ENCODE results near the gene CDH13. TPM values are rescaled to one million over a fixed set of nuclear protein-coding genes. Genes with fewer than 3 reads are reported as not detected.

Gene CDH13
- total and polyA plus RNA-seq, 2 donors (not counting 3 experiments of a cell fraction or from before 2014, with no cell fraction given), result 96.6 to 124 TPM

DNA sequence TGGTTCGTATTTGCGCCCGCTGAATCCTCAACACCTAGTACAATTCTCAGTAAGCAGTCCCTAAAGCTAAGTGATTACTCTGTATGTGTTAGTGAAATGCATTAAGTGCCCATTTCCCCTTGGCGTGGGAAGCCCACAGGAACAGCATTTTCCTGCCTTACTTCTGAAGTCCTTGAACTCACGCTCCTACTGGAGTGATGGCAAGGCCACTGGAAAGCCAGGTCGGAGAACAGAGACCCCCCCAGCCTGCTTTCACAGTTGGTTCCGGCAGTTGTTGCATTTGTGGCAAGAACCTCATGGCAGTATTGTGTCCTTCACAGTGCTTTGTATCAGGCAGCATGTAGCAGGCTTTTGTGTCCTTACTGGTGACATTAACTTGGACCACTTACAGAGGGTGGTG is 340.7 kb downstream of the CDH13 start:
- H3K4me1 ChIP-seq (ENCODE audit: control insufficient read depth, extremely low read depth, insufficient read depth, low read length), result no peaks in the 10 kb centered on the region
- intact Hi-C loops (cut with micrococcal nuclease) (no loop called here), dilution Hi-C loops (cut with MboI; ENCODE audit: extremely low pct_ligation_motif_present, low sequenced_read_pairs) (no loop called here)
- H3K27ac ChIP-seq (ENCODE audit: insufficient read depth, low read depth, low read length), result no peak overlapping the region
- no peaks in the 10 kb centered on the region for H3K79me2 ChIP-seq (ENCODE audit: control insufficient read depth, insufficient read depth, low read length)
- H3K27me3 ChIP-seq (ENCODE audit: control insufficient read depth in 2 of 2, insufficient read depth in 2 of 2, low read length in 2 of 2), result no peaks in the 10 kb centered on the region
- FAIRE-seq (no peak), DNase-seq (ENCODE audit: low read depth, low spot score) (no peak)
- no peak overlapping the region for H3K4me3 ChIP-seq (replicated peaks in 1 of 3; ENCODE audit: insufficient read depth in 1 of 3, low read depth in 1 of 3, low read length in 3 of 3)
- CTCF ChIA-PET, result no interaction called here
- POLR2A ChIA-PET, result no interaction called here
- H3K36me3 ChIP-seq (ENCODE audit: control insufficient read depth in 2 of 2, extremely low read depth in 1 of 2, insufficient read depth in 2 of 2, low read length in 2 of 2), result no peaks in the 10 kb centered on the region
- no TSS peak for BruUV-seq (replicated peaks)
- no peaks in the 10 kb centered on the region for H3K9me3 ChIP-seq (replicated peaks; ENCODE audit: control insufficient read depth, insufficient read depth, low read length)
- TF ChIP-seq JUN (IDR thresholded peaks at IDR 0.05; ENCODE audit: borderline replicate concordance, insufficient read depth, insufficient read length, low read depth) (no peak), MYC (IDR thresholded peaks at IDR 0.05; ENCODE audit: low read depth, low read length) (no peak), POLR2A (IDR thresholded peaks at IDR 0.05; ENCODE audit: low read depth, low read length) (no peak), EZH2 (IDR thresholded peaks at IDR 0.05; ENCODE audit: borderline replicate concordance, low read depth, low read length, severe bottlenecking) (no peak), POLR2AphosphoS5 (IDR thresholded peaks at IDR 0.05; ENCODE audit: insufficient read depth, low read depth, low read length) (no peak), MAX (IDR thresholded peaks at IDR 0.05; ENCODE audit: insufficient read depth, insufficient read length) (no peak)
- H3K9ac ChIP-seq (replicated peaks; ENCODE audit: extremely low read depth, insufficient read depth, low read length), result no peak overlapping the region
- no peaks in the 10 kb centered on the region for H4K20me1 ChIP-seq (replicated peaks; ENCODE audit: control insufficient read depth, extremely low read depth, insufficient read depth, low read length)
- no peak overlapping the region for H3K4me2 ChIP-seq (ENCODE audit: insufficient read depth, low read length)
- no peak overlapping the region for H2AFZ ChIP-seq (ENCODE audit: low read depth, low read length)
- H3K9me1 ChIP-seq (replicated peaks; ENCODE audit: control insufficient read depth, extremely low read depth, insufficient read depth, low read length), result no peaks in the 10 kb centered on the region

DNA sequence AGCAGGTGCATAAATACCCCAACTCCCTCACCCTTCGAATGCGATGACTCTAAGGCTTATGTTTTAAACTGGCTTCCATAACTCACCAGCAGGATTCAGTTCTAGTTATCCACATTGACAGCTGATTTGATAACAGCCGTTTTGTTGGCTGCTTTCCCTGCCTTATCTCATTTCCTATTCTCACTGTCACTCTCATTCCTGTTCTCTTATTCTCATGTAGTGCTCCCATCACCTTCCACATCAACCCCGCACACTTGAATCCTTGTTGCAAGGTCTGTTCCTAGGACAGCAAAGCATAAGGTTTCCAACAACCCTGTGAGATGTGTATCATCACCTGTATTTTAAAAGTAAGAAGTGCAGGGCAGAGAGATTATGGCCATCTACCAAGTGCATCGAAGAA is 344.4 kb downstream of the CDH13 start:
- no peaks in the 10 kb centered on the region for H3K27me3 ChIP-seq (ENCODE audit: control insufficient read depth in 2 of 2, insufficient read depth in 2 of 2, low read length in 2 of 2)
- no peak overlapping the region for H3K27ac ChIP-seq (ENCODE audit: insufficient read depth, low read depth, low read length)
- ChIA-PET CTCF (no interaction called here), POLR2A (no interaction called here)
- dilution Hi-C loops (cut with MboI; ENCODE audit: extremely low pct_ligation_motif_present, low sequenced_read_pairs) (no loop called here), intact Hi-C loops (cut with micrococcal nuclease) (no loop called here)
- H3K4me1 ChIP-seq (ENCODE audit: control insufficient read depth, extremely low read depth, insufficient read depth, low read length), result no peaks in the 10 kb centered on the region
- H4K20me1 ChIP-seq (replicated peaks; ENCODE audit: control insufficient read depth, extremely low read depth, insufficient read depth, low read length), result no peaks in the 10 kb centered on the region
- no peak overlapping the region for H2AFZ ChIP-seq (ENCODE audit: low read depth, low read length)
- DNase-seq (ENCODE audit: low read depth, low spot score) (no peak), FAIRE-seq (no peak)
- TF ChIP-seq POLR2AphosphoS5 (IDR thresholded peaks at IDR 0.05; ENCODE audit: insufficient read depth, low read depth, low read length), result no peak
- TF ChIP-seq, protein P1, sequence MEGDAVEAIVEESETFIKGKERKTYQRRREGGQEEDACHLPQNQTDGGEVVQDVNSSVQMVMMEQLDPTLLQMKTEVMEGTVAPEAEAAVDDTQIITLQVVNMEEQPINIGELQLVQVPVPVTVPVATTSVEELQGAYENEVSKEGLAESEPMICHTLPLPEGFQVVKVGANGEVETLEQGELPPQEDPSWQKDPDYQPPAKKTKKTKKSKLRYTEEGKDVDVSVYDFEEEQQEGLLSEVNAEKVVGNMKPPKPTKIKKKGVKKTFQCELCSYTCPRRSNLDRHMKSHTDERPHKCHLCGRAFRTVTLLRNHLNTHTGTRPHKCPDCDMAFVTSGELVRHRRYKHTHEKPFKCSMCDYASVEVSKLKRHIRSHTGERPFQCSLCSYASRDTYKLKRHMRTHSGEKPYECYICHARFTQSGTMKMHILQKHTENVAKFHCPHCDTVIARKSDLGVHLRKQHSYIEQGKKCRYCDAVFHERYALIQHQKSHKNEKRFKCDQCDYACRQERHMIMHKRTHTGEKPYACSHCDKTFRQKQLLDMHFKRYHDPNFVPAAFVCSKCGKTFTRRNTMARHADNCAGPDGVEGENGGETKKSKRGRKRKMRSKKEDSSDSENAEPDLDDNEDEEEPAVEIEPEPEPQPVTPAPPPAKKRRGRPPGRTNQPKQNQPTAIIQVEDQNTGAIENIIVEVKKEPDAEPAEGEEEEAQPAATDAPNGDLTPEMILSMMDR (IDR thresholded peaks at IDR 0.05; ENCODE audit: extremely low read depth in 1 of 2, insufficient read depth in 1 of 2, low read depth in 1 of 2, low read length in 2 of 2), result no peak
- no peak for TF ChIP-seq EZH2 (IDR thresholded peaks at IDR 0.05; ENCODE audit: borderline replicate concordance, low read depth, low read length, severe bottlenecking)
- TF ChIP-seq FOS (IDR thresholded peaks at IDR 0.05; ENCODE audit: borderline replicate concordance, insufficient read depth, low read length), result no peak
- TF ChIP-seq MAX (IDR thresholded peaks at IDR 0.05; ENCODE audit: insufficient read depth, insufficient read length), result no peak
- TF ChIP-seq POLR2A (IDR thresholded peaks at IDR 0.05; ENCODE audit: low read depth, low read length), result no peak
- TF ChIP-seq GATA2 (IDR thresholded peaks at IDR 0.05; ENCODE audit: insufficient read depth, insufficient read length, low read depth, low read length), result no peak
- TF ChIP-seq MYC (IDR thresholded peaks at IDR 0.05; ENCODE audit: low read depth, low read length), result no peak
- TF ChIP-seq JUN (IDR thresholded peaks at IDR 0.05; ENCODE audit: borderline replicate concordance, insufficient read depth, insufficient read length, low read depth), result no peak
- H3K4me2 ChIP-seq (ENCODE audit: insufficient read depth, low read length), result no peak overlapping the region
- no peak overlapping the region for H3K9ac ChIP-seq (replicated peaks; ENCODE audit: extremely low read depth, insufficient read depth, low read length)
- no peaks in the 10 kb centered on the region for H3K9me3 ChIP-seq (replicated peaks; ENCODE audit: control insufficient read depth, insufficient read depth, low read length)
- H3K9me1 ChIP-seq (replicated peaks; ENCODE audit: control insufficient read depth, extremely low read depth, insufficient read depth, low read length), result no peaks in the 10 kb centered on the region
- no peaks in the 10 kb centered on the region for H3K79me2 ChIP-seq (ENCODE audit: control insufficient read depth, insufficient read depth, low read length)
- no peak overlapping the region for H3K4me3 ChIP-seq (replicated peaks in 1 of 3; ENCODE audit: insufficient read depth in 1 of 3, low read depth in 1 of 3, low read length in 3 of 3)
- H3K36me3 ChIP-seq (ENCODE audit: control insufficient read depth in 2 of 2, extremely low read depth in 1 of 2, insufficient read depth in 2 of 2, low read length in 2 of 2), result no peaks in the 10 kb centered on the region
- no TSS peak for BruUV-seq (replicated peaks)

All from endothelial cell of umbilical vein (primary cell).